Endothelial cell of umbilical vein (primary cell): ENCODE results near the gene CLIC3. TPM values are rescaled to one million over a fixed set of nuclear protein-coding genes. Genes with fewer than 3 reads are reported as not detected.

Experiments used
- BruUV-seq: library from RNA; stranded (reverse); fragments of 400-500 nt; replicated peaks from 2 replicates; lab custom pipeline; 2021; lab: Mats Ljungman, UMichigan
- CTCF ChIA-PET: fragments of 300-600, 350-600 bp; sonication (Branson Sonifier 250); formaldehyde crosslinking; loops from one replicate; lab custom pipeline; 2021; ENCODE audit warnings: antibody characterized with exemption, inconsistent platforms; lab: Charles Lee
- POLR2A ChIA-PET: fragments of 300-600, 350-600 bp; sonication (Branson Sonifier 250); formaldehyde crosslinking; loops from one replicate; lab custom pipeline; 2021; ENCODE audit warnings: antibody characterized with exemption, inconsistent platforms; lab: Charles Lee
- DNase-seq: peaks from one replicate; pipeline ENCODE4 v3.0.0-alpha.2; 2011; ENCODE audit warnings: low read depth, low spot score
- FAIRE-seq: peaks from 2 replicates; lab custom pipeline; 2011; peaks lifted over from hg19 to GRCh38; lab: Jason Lieb, UNC
- H2AFZ ChIP-seq: 2 replicates; pipeline ENCODE4 v1.6.0; 2012; ENCODE audit warnings: low read depth, low read length, control low read depth, inconsistent platforms
- H3K27ac ChIP-seq: 2 replicates; pipeline ENCODE4 v1.5.1; 2011; ENCODE audit warnings: low read depth, mild to moderate bottlenecking, control low read depth, low read length, moderate library complexity; ENCODE audit not compliant: insufficient read depth
- H3K27me3 ChIP-seq, 2 experiments: 2 replicates each; pipeline versions ENCODE4 v1.6.0 to v1.6.1; 2011; ENCODE audit warnings: low read length in 2 of 2, mixed read lengths in 1 of 2; ENCODE audit not compliant: control insufficient read depth in 2 of 2, insufficient read depth in 2 of 2
- H3K36me3 ChIP-seq, 2 experiments: 2 replicates in 1 of 2; 3 replicates in 1 of 2; pipeline ENCODE4 v1.5.1; 2011; ENCODE audit warnings: low read length in 2 of 2, mild to moderate bottlenecking in 1 of 2, moderate library complexity in 1 of 2; ENCODE audit not compliant: control insufficient read depth in 2 of 2, insufficient read depth in 2 of 2; ENCODE audit errors: extremely low read depth in 1 of 2
- H3K4me1 ChIP-seq: 3 replicates; pipeline ENCODE4 v1.5.1; 2011; ENCODE audit warnings: mild to moderate bottlenecking, low read length; ENCODE audit not compliant: control insufficient read depth, insufficient read depth; ENCODE audit errors: extremely low read depth
- H3K4me2 ChIP-seq: 2 replicates; pipeline ENCODE4 v1.6.1; 2011; ENCODE audit warnings: low read length, control low read depth, mixed read lengths; ENCODE audit not compliant: insufficient read depth
- H3K4me3 ChIP-seq, 3 experiments: fragments of 200-600 bp in 1 of 3; sonication (generic), shearing (Covaris generic) in 1 of 3; replicated peaks in 1 of 3; 2 replicates each; pipeline ENCODE4 v1.5.1; 2011 to 2016; ENCODE audit warnings: control low read depth in 3 of 3, low read length in 3 of 3, mild to moderate bottlenecking in 2 of 3, inconsistent platforms in 1 of 3, low read depth in 1 of 3, moderate library complexity in 1 of 3; ENCODE audit not compliant: insufficient read depth in 1 of 3
- H3K79me2 ChIP-seq: 2 replicates; pipeline ENCODE4 v1.6.0; 2012; ENCODE audit warnings: low read length, inconsistent platforms; ENCODE audit not compliant: control insufficient read depth, insufficient read depth
- H3K9ac ChIP-seq: replicated peaks from 2 replicates; pipeline ENCODE3; 2011; ENCODE audit warnings: low read length, control low read depth; ENCODE audit not compliant: insufficient read depth; ENCODE audit errors: extremely low read depth
- H3K9me1 ChIP-seq: replicated peaks from 3 replicates; pipeline ENCODE4 v1.6.0; 2011; ENCODE audit warnings: mild to moderate bottlenecking, low read length; ENCODE audit not compliant: control insufficient read depth, insufficient read depth; ENCODE audit errors: extremely low read depth
- H3K9me3 ChIP-seq: replicated peaks from 2 replicates; pipeline ENCODE4 v1.5.1; 2012; ENCODE audit warnings: low read length, inconsistent platforms; ENCODE audit not compliant: control insufficient read depth, insufficient read depth
- H4K20me1 ChIP-seq: replicated peaks from 2 replicates; pipeline ENCODE3; 2011; ENCODE audit warnings: mild to moderate bottlenecking, low read length; ENCODE audit not compliant: control insufficient read depth, insufficient read depth; ENCODE audit errors: extremely low read depth
- EZH2 ChIP-seq: IDR thresholded peaks from 2 replicates; pipeline ENCODE4 v1.6.1; 2012; ENCODE audit warnings: borderline replicate concordance, low read depth, mild to moderate bottlenecking, moderate library complexity, low read length, inconsistent platforms; ENCODE audit not compliant: severe bottlenecking
- FOS ChIP-seq: IDR thresholded peaks from 2 replicates; pipeline ENCODE4 v1.6.1; 2011; ENCODE audit warnings: mild to moderate bottlenecking, low read length, moderate library complexity, borderline replicate concordance; ENCODE audit not compliant: insufficient read depth
- GATA2 ChIP-seq: IDR thresholded peaks from 2 replicates; pipeline ENCODE4 v1.7.0; 2011; ENCODE audit warnings: low read depth, mild to moderate bottlenecking, moderate library complexity, mixed read lengths, low read length; ENCODE audit not compliant: insufficient read length, insufficient read depth
- JUN ChIP-seq: IDR thresholded peaks from 2 replicates; pipeline ENCODE4 v1.6.1; 2011; ENCODE audit warnings: borderline replicate concordance, low read depth; ENCODE audit not compliant: insufficient read length, insufficient read depth
- MYC ChIP-seq: IDR thresholded peaks from one replicate; pipeline ENCODE4 v1.6.1; 2011; ENCODE audit warnings: mild to moderate bottlenecking, low read depth, low read length
- POLR2A ChIP-seq: IDR thresholded peaks from 2 replicates; pipeline ENCODE4 v1.6.1; 2012; ENCODE audit warnings: low read depth, mild to moderate bottlenecking, control low read depth, low read length
- POLR2AphosphoS5 ChIP-seq: IDR thresholded peaks from 2 replicates; pipeline ENCODE4 v1.6.1; 2012; ENCODE audit warnings: low read depth, mild to moderate bottlenecking, control low read depth, low read length, moderate library complexity; ENCODE audit not compliant: insufficient read depth
- dilution Hi-C: fragments of 300-500 bp; cut with MboI; formaldehyde crosslinking; loops from one replicate; pipeline ENCODE4 v1.15.0; 2019; ENCODE audit warnings: low sequenced_read_pairs; ENCODE audit not compliant: extremely low pct_ligation_motif_present
- intact Hi-C: fragments of 100-400 bp; cut with micrococcal nuclease; formaldehyde crosslinking; loops from one replicate; pipeline ENCODE4 v1.10.0; 2022
- polyA plus RNA-seq, 4 experiments: library from polyadenylated mRNA; depleted of rRNA in 3 of 4; stranded (reverse) in 3 of 4; unstranded in 1 of 4; fragments of >200 nt; gene quantifications; 2 replicates each; pipeline versions ENCODE4 v1.2.1 to v1.2.3, GENCODE V29; 2011 to 2012; ENCODE audit warnings: missing spikeins in 1 of 4
- total RNA-seq: library from RNA; stranded (reverse); gene quantifications from 2 replicates; pipeline ENCODE4 v1.2.3, GENCODE V29; 2021
- TF ChIP-seq, protein P1 (sequence below), 2 donors: IDR thresholded peaks; 1 replicate in 1 of 2; 2 replicates in 1 of 2; pipeline ENCODE4 v1.5.1; 2011; ENCODE audit warnings: low read length in 2 of 2, mild to moderate bottlenecking in 2 of 2, moderate library complexity in 2 of 2, control low read depth in 1 of 2, inconsistent platforms in 1 of 2, low read depth in 1 of 2; ENCODE audit not compliant: insufficient read depth in 1 of 2; ENCODE audit errors: extremely low read depth in 1 of 2
- TF ChIP-seq, protein P2 (sequence below): IDR thresholded peaks from 2 replicates; pipeline ENCODE4 v1.6.1; 2011; ENCODE audit not compliant: insufficient read depth, insufficient read length

CLIC3 gene
- total and polyA plus RNA-seq, 2 donors (not counting 3 experiments of a cell fraction or from before 2014, with no cell fraction given) = 2.3 TPM; not detected in 1

DNA sequence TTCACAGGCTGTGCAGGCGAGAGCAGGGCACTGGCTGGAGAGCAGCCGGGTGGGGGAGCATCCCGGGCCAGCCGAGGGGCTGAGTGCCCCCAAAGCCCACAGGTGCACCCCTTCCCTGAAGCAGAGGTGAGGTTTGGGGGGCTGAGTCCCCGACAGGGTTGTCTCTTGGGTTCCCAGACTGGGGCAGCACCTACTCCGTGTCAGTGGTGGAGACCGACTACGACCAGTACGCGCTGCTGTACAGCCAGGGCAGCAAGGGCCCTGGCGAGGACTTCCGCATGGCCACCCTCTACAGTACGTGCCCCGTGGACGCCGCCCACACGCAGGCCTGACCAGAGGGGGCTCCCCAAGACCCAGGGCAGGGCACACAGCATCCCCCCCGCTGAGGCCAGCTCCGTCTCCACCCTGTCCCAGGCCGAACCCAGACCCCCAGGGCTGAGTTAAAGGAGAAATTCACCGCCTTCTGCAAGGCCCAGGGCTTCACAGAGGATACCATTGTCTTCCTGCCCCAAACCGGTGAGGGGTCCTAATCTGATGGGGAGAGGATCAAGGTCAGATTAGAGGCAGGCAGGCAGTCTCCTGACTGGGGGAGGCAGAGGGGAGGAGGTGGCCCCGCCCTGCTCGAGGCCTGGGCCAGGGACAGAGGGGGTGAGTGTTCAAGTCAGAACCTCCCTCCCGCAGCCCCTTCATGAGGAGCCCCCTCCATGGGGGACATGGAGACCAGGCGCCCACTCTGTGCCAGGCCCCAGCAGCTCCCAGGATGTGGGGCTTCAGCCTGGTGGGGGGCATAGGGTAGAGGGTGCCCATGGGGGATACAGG lies 16.4 kb downstream of the CLIC3 start:
- Histone ChIP-seq H3K36me3 (no peaks in the 10 kb centered on the region), H3K9me1 (no peaks in the 10 kb centered on the region), H3K4me3 (no peak overlapping the region), H4K20me1 (no peaks in the 10 kb centered on the region), H3K4me2 (no peak overlapping the region), H3K27me3 (peaks cover 2 to 3% of the 10 kb centered on the region in 2 experiments), H3K79me2 (no peaks in the 10 kb centered on the region), H3K9ac (no peak overlapping the region), H3K27ac (no peak overlapping the region), H3K4me1 (peaks cover 4% of the 10 kb centered on the region), H3K9me3 (no peaks in the 10 kb centered on the region), H2AFZ (no peak overlapping the region)
- dilution Hi-C loops (no loop called here), intact Hi-C loops (loop anchor here (2.0 kb wide), 2 partner anchors 29 to 49 kb away; partner anchors contain the start of gene ABCA2)
- POLR2A ChIA-PET = no interaction called here
- DNase-seq (no peak), FAIRE-seq (no peak)
- TF ChIP-seq EZH2 (no peak), MYC (no peak), GATA2 (no peak)
- CTCF ChIA-PET = no interaction called here
- no TSS peak for BruUV-seq

DNA sequence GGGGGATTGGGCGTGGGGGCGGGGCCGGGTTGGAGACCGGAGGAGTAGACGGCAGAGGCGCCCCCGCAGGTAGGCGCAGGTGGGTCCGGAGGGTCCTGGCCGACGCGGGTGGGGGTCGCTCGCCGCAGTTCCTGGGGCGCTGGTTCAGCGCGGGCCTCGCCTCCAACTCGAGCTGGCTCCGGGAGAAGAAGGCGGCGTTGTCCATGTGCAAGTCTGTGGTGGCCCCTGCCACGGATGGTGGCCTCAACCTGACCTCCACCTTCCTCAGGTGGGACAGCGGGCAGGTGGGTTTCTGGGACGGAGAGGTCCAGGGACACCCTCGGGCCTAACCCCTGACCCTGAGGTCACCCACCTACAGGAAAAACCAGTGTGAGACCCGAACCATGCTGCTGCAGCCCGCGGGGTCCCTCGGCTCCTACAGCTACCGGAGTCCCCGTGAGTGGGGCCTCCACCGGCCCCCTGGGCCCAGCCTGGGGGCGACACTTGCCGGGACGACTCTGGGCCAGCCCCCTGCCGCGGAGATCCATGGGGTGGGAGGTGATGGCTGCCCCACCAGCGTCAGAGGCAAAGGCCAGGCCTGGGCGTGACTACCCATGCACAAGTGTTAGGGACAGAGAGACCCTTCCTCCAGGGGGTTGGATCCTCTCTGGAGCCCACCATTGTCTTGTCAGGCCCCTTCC lies 17.4 kb downstream of the CLIC3 start:
- H3K9me1 ChIP-seq = no peaks in the 10 kb centered on the region
- TF ChIP-seq, protein P1, sequence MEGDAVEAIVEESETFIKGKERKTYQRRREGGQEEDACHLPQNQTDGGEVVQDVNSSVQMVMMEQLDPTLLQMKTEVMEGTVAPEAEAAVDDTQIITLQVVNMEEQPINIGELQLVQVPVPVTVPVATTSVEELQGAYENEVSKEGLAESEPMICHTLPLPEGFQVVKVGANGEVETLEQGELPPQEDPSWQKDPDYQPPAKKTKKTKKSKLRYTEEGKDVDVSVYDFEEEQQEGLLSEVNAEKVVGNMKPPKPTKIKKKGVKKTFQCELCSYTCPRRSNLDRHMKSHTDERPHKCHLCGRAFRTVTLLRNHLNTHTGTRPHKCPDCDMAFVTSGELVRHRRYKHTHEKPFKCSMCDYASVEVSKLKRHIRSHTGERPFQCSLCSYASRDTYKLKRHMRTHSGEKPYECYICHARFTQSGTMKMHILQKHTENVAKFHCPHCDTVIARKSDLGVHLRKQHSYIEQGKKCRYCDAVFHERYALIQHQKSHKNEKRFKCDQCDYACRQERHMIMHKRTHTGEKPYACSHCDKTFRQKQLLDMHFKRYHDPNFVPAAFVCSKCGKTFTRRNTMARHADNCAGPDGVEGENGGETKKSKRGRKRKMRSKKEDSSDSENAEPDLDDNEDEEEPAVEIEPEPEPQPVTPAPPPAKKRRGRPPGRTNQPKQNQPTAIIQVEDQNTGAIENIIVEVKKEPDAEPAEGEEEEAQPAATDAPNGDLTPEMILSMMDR (IDR thresholded peaks at IDR 0.05; ENCODE audit: extremely low read depth in 1 of 2, insufficient read depth in 1 of 2, low read depth in 1 of 2, low read length in 2 of 2) = no peak
- TF ChIP-seq GATA2 (no peak), MYC (no peak), EZH2 (no peak), POLR2A (no peak), FOS (no peak), POLR2AphosphoS5 (no peak), JUN (no peak)
- TF ChIP-seq, protein P2, sequence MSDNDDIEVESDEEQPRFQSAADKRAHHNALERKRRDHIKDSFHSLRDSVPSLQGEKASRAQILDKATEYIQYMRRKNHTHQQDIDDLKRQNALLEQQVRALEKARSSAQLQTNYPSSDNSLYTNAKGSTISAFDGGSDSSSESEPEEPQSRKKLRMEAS = no peak
- no peaks in the 10 kb centered on the region for H3K36me3 ChIP-seq
- H2AFZ ChIP-seq = no peak overlapping the region
- H3K27ac ChIP-seq = no peak overlapping the region
- POLR2A ChIA-PET = interaction anchor here (0.6 to 1.0 kb wide), 2 partner anchors 13 to 151 kb away, joined by 3 read pairs; partner anchors contain the start of gene PAXX
- H3K27me3 ChIP-seq = no peaks in the 10 kb centered on the region
- no TSS peak for BruUV-seq
- CTCF ChIA-PET = interaction anchor here (0.8 to 1.4 kb wide), 4 partner anchors 15 to 56 kb away, joined by 3 to 10 read pairs (median 6); no protein-coding TSS in a partner anchor
- DNase-seq (no peak), FAIRE-seq (no peak)
- no peaks in the 10 kb centered on the region for H3K9me3 ChIP-seq
- intact Hi-C loops (loop anchor here (1.0 to 2.0 kb wide), 3 partner anchors 13 to 50 kb away; partner anchors contain the start of genes ABCA2 and PAXX), dilution Hi-C loops (no loop called here)
- H3K9ac ChIP-seq = no peak overlapping the region
- H4K20me1 ChIP-seq = no peaks in the 10 kb centered on the region
- no peak overlapping the region for H3K4me2 ChIP-seq
- peaks cover 4% of the 10 kb centered on the region for H3K4me1 ChIP-seq
- H3K4me3 ChIP-seq = no peak overlapping the region
- H3K79me2 ChIP-seq = no peaks in the 10 kb centered on the region
